GM18907 (cell line): ENCODE measurements around the gene DYNC1I2.
"Not testable (repeated sequence)": the region's sequence is repeated elsewhere in the genome, so short reads cannot be mapped to it uniquely, and the experiment has no call there.

Experiments used
- ATAC-seq: cut with Tn5 transposase; IDR thresholded peaks from one replicate; pipeline ENCODE4 v1.9.1; 2021; ENCODE audit warnings: mild to moderate bottlenecking, moderate library complexity; ENCODE audit not compliant: unreplicated experiment

The DYNC1I2 gene

GRCh38 chr2:171771463-171771862 lies 84.2 kb downstream of the DYNC1I2 start:
- no peak for ATAC-seq

GRCh38 chr2:171772373-171772772 lies 85.1 kb downstream of the DYNC1I2 start:
- ATAC-seq: no peak

- ATAC-seq: not testable (repeated sequence)
These were observed 87.3 kb downstream of the DYNC1I2 start for GRCh38 chr2:171774581-171774980.

- no peak for ATAC-seq
These were observed 91.2 kb downstream of the DYNC1I2 start for GRCh38 chr2:171778515-171778914.

GRCh38 chr2:171785450-171785849 lies 98.2 kb downstream of the DYNC1I2 start:
- ATAC-seq: no peak

GRCh38 chr2:171787333-171788072 lies 100.2 kb downstream of the DYNC1I2 start:
- no peak for ATAC-seq

GRCh38 chr2:171788316-171788993 lies 101.2 kb downstream of the DYNC1I2 start:
- no peak for ATAC-seq

GRCh38 chr2:171789956-171790355 lies 102.7 kb downstream of the DYNC1I2 start:
- ATAC-seq: no peak

GRCh38 chr2:171791361-171791760 lies 104.1 kb downstream of the DYNC1I2 start:
- no peak for ATAC-seq

GRCh38 chr2:171792157-171792556 lies 104.9 kb downstream of the DYNC1I2 start:
- ATAC-seq: no peak

GRCh38 chr2:171792886-171793580 lies 105.8 kb downstream of the DYNC1I2 start:
- ATAC-seq: no peak

GRCh38 chr2:171793691-171794678 lies 106.7 kb downstream of the DYNC1I2 start:
- ATAC-seq: no peak

GRCh38 chr2:171794918-171795317 lies 107.6 kb downstream of the DYNC1I2 start:
- no peak for ATAC-seq
